ENCODE results near the gene SFXN3. TPM values are rescaled to one million over a fixed set of nuclear protein-coding genes. Genes with fewer than 3 reads are reported as not detected.
A peak's percentile ranks its signal among the peaks of the same experiment; 100 is the strongest.

SFXN3 gene
- total RNA-seq, 4 donors from 2014 or later, result 35.8 to 56.8 (median 43.3) TPM

- WGBS, 2 donors, result 72 to 73% methylated on average over 5 of the region's 5 CpGs
- TF ChIP-seq CTCF (IDR thresholded peaks at IDR 0.05), result no peak
- TF ChIP-seq POLR2A (IDR thresholded peaks at IDR 0.05), result no peak
- H3K4me3 ChIP-seq (replicated peaks in 1 of 3), result no peak overlapping the region
- no peaks in the 10 kb centered on the region for H3K27me3 ChIP-seq
- H3K36me3 ChIP-seq, result peaks cover 13 to 14% of the 10 kb centered on the region in 2 donors
- H3K4me1 ChIP-seq, result peaks cover 18 to 26% of the 10 kb centered on the region in 2 donors
- no peak overlapping the region for H3K27ac ChIP-seq
- intact Hi-C loops (cut with DNase I), result no loop called here
- no peak for DNase-seq
- H3K9me3 ChIP-seq, result no peaks in the 10 kb centered on the region
Observed at GRCh38 chr10:100985336-100985735, 45.7 kb upstream of the SFXN3 start.

GRCh38 chr10:100986623-100986951 lies 44.4 kb upstream of the SFXN3 start:
- no peaks in the 10 kb centered on the region for H3K9me3 ChIP-seq
- no peak for DNase-seq
- peak overlapping the region in 1 of 3 donors; percentile 55 for H3K27ac ChIP-seq
- peaks cover 4 to 18% of the 10 kb centered on the region in 2 donors for H3K36me3 ChIP-seq
- intact Hi-C loops (cut with DNase I), result no loop called here
- peak overlapping the region; percentile 79 to 98 (median 89) for H3K4me3 ChIP-seq (replicated peaks in 1 of 3)
- no peaks in the 10 kb centered on the region for H3K27me3 ChIP-seq
- TF ChIP-seq POLR2A (IDR thresholded peaks at IDR 0.05), result no peak
- TF ChIP-seq CTCF (IDR thresholded peaks at IDR 0.05), result no peak
- WGBS, 2 donors, result 24% methylated on average over 17 of the region's 17 CpGs; no CpG with 5 or more reads in 1 of the 2 donors
- H3K4me1 ChIP-seq, result peaks cover 18 to 26% of the 10 kb centered on the region in 2 donors

- DNase-seq, result peak; percentile 82 to 83
- Histone ChIP-seq H3K27ac (peak within 1 kb of the TSS; percentile 37 to 69 (median 55)), H3K4me1 (peaks cover 18 to 26% of the 10 kb centered on the region in 2 donors), H3K36me3 (peaks cover 4 to 18% of the 10 kb centered on the region in 2 donors), H3K4me3 (replicated peaks in 1 of 3) (peak within 1 kb of the TSS; percentile 79 to 98 (median 89)), H3K27me3 (no peaks in the 10 kb centered on the region), H3K9me3 (no peaks in the 10 kb centered on the region)
- 0 to 1% methylated on average over 44 to 53 of the region's 75 CpGs for WGBS, 2 donors
- peak in 1 of 2 donors; percentile 59 for TF ChIP-seq POLR2A (IDR thresholded peaks at IDR 0.05)
- TF ChIP-seq CTCF (IDR thresholded peaks at IDR 0.05), result no peak
- intact Hi-C loops (cut with DNase I), result no loop called here
Observed at GRCh38 chr10:100986952-100987684, 43.9 kb upstream of the SFXN3 start, which contains the start of the genes MRPL43 and TWNK. Gene MRPL43, minus strand, starts transcription at chr10:100987497. Its CDS starts 54 bp downstream, at chr10:100987443. Gene TWNK, plus strand, starts transcription at chr10:100987543. Its CDS starts 668 bp downstream, at chr10:100988211.

GRCh38 chr10:100987685-100988049 lies 43.4 kb upstream of the SFXN3 start:
- 1 to 3% methylated on average over 15 of the region's 15 CpGs for WGBS, 2 donors
- TF ChIP-seq CTCF (IDR thresholded peaks at IDR 0.05), result no peak
- TF ChIP-seq POLR2A (IDR thresholded peaks at IDR 0.05), result no peak
- H3K36me3 ChIP-seq, result peaks cover 4 to 18% of the 10 kb centered on the region in 2 donors
- H3K4me1 ChIP-seq, result peaks cover 18 to 26% of the 10 kb centered on the region in 2 donors
- no peaks in the 10 kb centered on the region for H3K27me3 ChIP-seq
- intact Hi-C loops (cut with DNase I), result no loop called here
- peak overlapping the region; percentile 79 to 98 (median 89) for H3K4me3 ChIP-seq (replicated peaks in 1 of 3)
- H3K27ac ChIP-seq, result peak overlapping the region in 1 of 3 donors; percentile 69
- no peak for DNase-seq
- no peaks in the 10 kb centered on the region for H3K9me3 ChIP-seq

- WGBS, 2 donors, result 60 to 83% methylated on average over 1 to 7 of the region's 10 CpGs
- peaks cover 4 to 18% of the 10 kb centered on the region in 2 donors for H3K36me3 ChIP-seq
- TF ChIP-seq POLR2A (IDR thresholded peaks at IDR 0.05) (no peak), CTCF (IDR thresholded peaks at IDR 0.05) (no peak)
- peaks cover 18 to 26% of the 10 kb centered on the region in 2 donors for H3K4me1 ChIP-seq
- H3K9me3 ChIP-seq, result no peaks in the 10 kb centered on the region
- intact Hi-C loops (cut with DNase I), result no loop called here
- no peak overlapping the region for H3K27ac ChIP-seq
- DNase-seq, result no peak
- no peaks in the 10 kb centered on the region for H3K27me3 ChIP-seq
- peak overlapping the region in 1 of 3 donors; percentile 89 for H3K4me3 ChIP-seq (replicated peaks in 1 of 3)
Observed at GRCh38 chr10:100988166-100988565, 42.9 kb upstream of the SFXN3 start.
